BLaER1 (cell line): ENCODE data around the gene MZF1.
A peak's percentile ranks its signal among the peaks of the same experiment; 100 is the strongest.

Experiments
- H3K27ac ChIP-seq: shearing (Covaris generic); formaldehyde crosslinking; 2 replicates; pipeline ENCODE4 v1.8.1; 2022
- H3K27me3 ChIP-seq: shearing (Covaris generic); formaldehyde crosslinking; 2 replicates; pipeline ENCODE4 v1.8.1; 2022
- H3K36me3 ChIP-seq: shearing (Covaris generic); formaldehyde crosslinking; 2 replicates; pipeline ENCODE4 v1.8.1; 2022
- H3K4me1 ChIP-seq: shearing (Covaris generic); formaldehyde crosslinking; 2 replicates; pipeline ENCODE4 v1.8.1; 2022
- H3K4me2 ChIP-seq: shearing (Covaris generic); formaldehyde crosslinking; 2 replicates; pipeline ENCODE4 v1.8.1; 2022
- H3K4me3 ChIP-seq: shearing (Covaris generic); formaldehyde crosslinking; 2 replicates; pipeline ENCODE4 v1.8.1; 2022
- H3K9ac ChIP-seq: shearing (Covaris generic); formaldehyde crosslinking; 2 replicates; pipeline ENCODE4 v1.8.1; 2022
- H3K9me3 ChIP-seq: shearing (Covaris generic); formaldehyde crosslinking; 2 replicates; pipeline ENCODE4 v1.8.1; 2022
- H4K20me1 ChIP-seq: shearing (Covaris generic); formaldehyde crosslinking; 2 replicates; pipeline ENCODE4 v1.8.1; 2022
- Cebpa-rat ChIP-seq: shearing (Covaris generic); IDR thresholded peaks from 2 replicates; pipeline ENCODE4 v1.8.1; 2022

The MZF1 gene

DNA sequence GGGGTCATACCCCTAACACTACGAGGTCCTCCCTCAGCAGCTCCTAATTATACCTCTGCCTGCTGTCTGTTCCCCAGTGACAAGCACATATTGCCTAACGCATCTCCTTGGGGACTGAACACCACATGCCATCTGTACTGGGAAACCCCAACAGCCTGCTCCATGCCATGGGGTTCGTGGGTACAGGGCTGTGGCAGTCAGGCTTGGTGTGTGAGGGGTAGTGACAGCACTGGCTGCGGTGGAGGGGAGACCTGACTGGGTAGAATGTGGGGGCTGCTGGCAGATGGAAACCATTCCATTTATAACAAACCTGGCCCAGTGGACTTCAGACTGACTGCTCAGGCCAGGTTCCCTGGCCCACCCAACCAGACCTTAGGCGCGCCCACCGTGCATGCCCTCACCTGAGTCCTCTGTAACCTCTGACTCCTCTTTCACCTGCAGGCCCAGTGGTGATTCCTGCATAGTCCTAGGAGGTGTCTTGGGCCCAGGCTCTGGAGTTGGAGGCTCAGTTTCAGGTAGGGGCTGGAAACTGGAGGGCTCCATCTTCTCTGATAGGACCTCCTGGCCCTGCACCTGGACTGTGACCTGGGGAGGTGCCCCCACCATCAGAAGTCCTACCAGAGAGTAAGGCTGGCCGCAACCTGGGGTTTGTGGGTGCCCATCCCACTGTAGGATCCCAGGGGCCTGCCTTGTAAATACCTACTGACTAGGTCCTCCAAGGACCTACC lies 3.0 kb downstream of the MZF1 start:
- peak overlapping the region; percentile 100 for H3K4me2 ChIP-seq
- H3K27me3 ChIP-seq, result no peaks in the 10 kb centered on the region

GRCh38 chr19:58569191-58569942 lies 3.8 kb downstream of the MZF1 start:
- Histone ChIP-seq H3K4me2 (peak overlapping the region; percentile 100), H3K9me3 (no peaks in the 10 kb centered on the region), H3K27me3 (no peaks in the 10 kb centered on the region), H3K9ac (peak overlapping the region; percentile 92), H3K36me3 (peaks cover 31% of the 10 kb centered on the region), H3K27ac (peak overlapping the region; percentile 96), H3K4me3 (peak overlapping the region; percentile 82; the same call in 1 of the 2 replicates), H4K20me1 (no peaks in the 10 kb centered on the region), H3K4me1 (peaks cover 64% of the 10 kb centered on the region)
- no peak for TF ChIP-seq Cebpa-rat

More for the DNA sequence above, 3.0 kb downstream of the MZF1 start:
- Histone ChIP-seq H3K9ac (peak overlapping the region; percentile 92), H3K4me1 (peaks cover 65% of the 10 kb centered on the region), H3K9me3 (no peaks in the 10 kb centered on the region), H3K4me3 (peak overlapping the region; percentile 82), H3K27ac (peak overlapping the region; percentile 96), H4K20me1 (no peaks in the 10 kb centered on the region), H3K36me3 (peaks cover 29% of the 10 kb centered on the region)
- TF ChIP-seq Cebpa-rat, result peak; percentile 88

DNA sequence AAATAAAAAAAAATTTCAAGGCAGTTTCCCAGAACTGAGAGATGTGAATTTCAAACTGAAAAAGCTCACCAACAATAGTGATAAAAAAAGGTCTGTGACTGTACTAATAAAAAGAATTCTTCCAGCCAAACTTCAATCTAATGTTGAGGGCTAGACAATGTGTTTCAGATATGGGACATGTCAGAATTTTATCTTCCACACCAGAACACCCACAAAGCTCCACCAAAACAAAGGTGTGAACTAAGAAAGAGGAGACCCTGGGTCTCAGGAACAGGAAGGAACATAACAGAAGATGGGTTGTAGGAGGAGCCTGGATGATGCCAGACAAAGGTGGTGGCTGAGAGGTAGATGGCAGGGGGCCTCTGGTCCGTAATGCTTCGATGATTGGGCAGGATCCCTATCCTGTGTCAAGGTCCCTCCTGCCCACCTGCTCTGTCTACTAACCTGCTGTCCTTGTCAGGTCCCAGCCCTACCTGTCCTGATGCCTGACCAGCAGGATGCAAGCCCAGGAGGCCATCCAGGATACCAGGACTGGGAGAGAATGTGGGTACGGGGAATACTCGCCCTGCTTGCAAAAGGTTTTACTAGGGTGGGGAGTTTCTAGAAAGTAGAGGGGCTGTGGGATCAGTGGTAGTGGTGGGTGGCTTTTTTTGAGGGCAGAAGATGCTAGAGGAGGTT lies 4.5 kb downstream of the MZF1 start:
- peak overlapping the region; percentile 100 for H3K4me2 ChIP-seq
- TF ChIP-seq Cebpa-rat, result no peak
- no peaks in the 10 kb centered on the region for H3K27me3 ChIP-seq
- H3K4me1 ChIP-seq, result peaks cover 64% of the 10 kb centered on the region
- no peak overlapping the region for H3K4me3 ChIP-seq
- H3K36me3 ChIP-seq, result peaks cover 31% of the 10 kb centered on the region
- peak overlapping the region; percentile 96 for H3K27ac ChIP-seq
- 0 out of 2 replicates have a peak overlapping the region, but pooled peaks have one; percentile 40 for H3K9ac ChIP-seq
- H3K9me3 ChIP-seq, result no peaks in the 10 kb centered on the region
- H4K20me1 ChIP-seq, result no peaks in the 10 kb centered on the region

- Histone ChIP-seq H3K9me3 (no peaks in the 10 kb centered on the region), H3K4me3 (no peak overlapping the region), H3K27me3 (no peaks in the 10 kb centered on the region), H3K4me1 (peaks cover 74% of the 10 kb centered on the region), H4K20me1 (no peaks in the 10 kb centered on the region), H3K27ac (no peak overlapping the region), H3K9ac (no peak overlapping the region), H3K36me3 (peaks cover 31% of the 10 kb centered on the region), H3K4me2 (no peak overlapping the region)
- TF ChIP-seq Cebpa-rat, result no peak
Measured at GRCh38 chr19:58566989-58567388, 6.1 kb downstream of the MZF1 start.

DNA sequence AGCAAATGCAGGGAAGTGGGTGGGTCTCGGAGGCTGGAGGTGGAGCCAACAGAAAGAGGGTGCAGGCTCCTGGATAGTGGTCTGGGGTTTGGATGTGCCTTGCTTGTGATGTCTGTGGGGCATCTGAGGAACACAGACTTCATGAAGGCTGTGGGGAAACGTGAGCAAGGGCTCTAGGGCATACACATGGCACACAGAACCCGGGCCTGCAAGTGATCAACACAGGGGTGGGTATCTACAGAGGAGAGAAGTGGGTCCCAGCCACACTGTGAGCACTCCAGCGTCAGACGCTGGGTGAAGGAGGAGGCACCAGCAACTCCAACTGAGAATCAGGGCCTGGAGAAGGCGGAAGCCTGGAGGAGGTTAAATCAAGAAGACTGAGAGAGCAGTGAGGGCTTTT lies 9.3 kb downstream of the MZF1 start:
- H3K4me1 ChIP-seq, result peaks cover 70% of the 10 kb centered on the region
- peaks cover 26% of the 10 kb centered on the region for H3K36me3 ChIP-seq
- H3K4me2 ChIP-seq, result peak overlapping the region; percentile 89
- H3K27me3 ChIP-seq, result no peaks in the 10 kb centered on the region
- no peak for TF ChIP-seq Cebpa-rat
- H4K20me1 ChIP-seq, result no peaks in the 10 kb centered on the region
- peak overlapping the region; percentile 69 for H3K9ac ChIP-seq
- H3K4me3 ChIP-seq, result peak overlapping the region; percentile 63
- H3K27ac ChIP-seq, result peak overlapping the region; percentile 99
- H3K9me3 ChIP-seq, result no peaks in the 10 kb centered on the region

DNA sequence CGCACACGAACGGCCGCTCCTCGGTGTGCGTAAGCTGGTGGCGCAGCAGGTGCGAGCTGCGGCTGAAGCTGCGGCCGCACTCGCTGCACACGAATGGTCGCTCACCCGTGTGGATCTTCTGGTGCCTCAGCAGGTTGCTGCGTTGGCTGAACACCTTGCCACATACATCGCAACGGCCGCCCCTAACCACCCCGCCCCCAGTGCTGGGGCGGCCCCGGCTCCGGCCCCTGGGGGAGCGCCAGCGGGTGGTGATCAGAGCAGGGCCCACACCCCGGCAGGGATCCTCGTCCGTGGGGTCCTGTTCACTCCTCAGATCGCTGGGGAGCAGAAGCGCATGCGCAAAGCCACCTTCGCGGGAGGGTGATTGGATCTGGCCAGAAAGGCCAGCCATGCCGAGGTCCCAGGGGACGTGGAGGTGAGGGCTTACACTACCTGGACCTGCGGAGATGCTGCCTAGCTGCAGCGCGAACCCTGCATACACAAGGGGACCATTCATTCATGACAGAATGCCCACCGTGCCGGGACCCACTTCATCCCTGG lies 10.0 kb downstream of the MZF1 start:
- Histone ChIP-seq H3K4me2 (peak overlapping the region; percentile 89), H3K4me3 (peak overlapping the region; percentile 63), H3K27ac (peak overlapping the region; percentile 99), H4K20me1 (peaks cover under 1% of the 10 kb centered on the region; the same call in 1 of the 2 replicates), H3K9me3 (no peaks in the 10 kb centered on the region), H3K9ac (peak overlapping the region; percentile 69), H3K36me3 (peaks cover 21% of the 10 kb centered on the region), H3K27me3 (no peaks in the 10 kb centered on the region), H3K4me1 (peaks cover 63% of the 10 kb centered on the region)
- TF ChIP-seq Cebpa-rat, result no peak

- Histone ChIP-seq H3K27me3 (no peaks in the 10 kb centered on the region), H3K9me3 (no peaks in the 10 kb centered on the region), H4K20me1 (peaks cover 7% of the 10 kb centered on the region), H3K4me1 (peaks cover 60% of the 10 kb centered on the region), H3K4me3 (peak overlapping the region; percentile 63), H3K9ac (peak overlapping the region; percentile 69), H3K4me2 (peak overlapping the region; percentile 89), H3K36me3 (peaks cover 18% of the 10 kb centered on the region), H3K27ac (peak overlapping the region; percentile 99)
- no peak for TF ChIP-seq Cebpa-rat
Measured at GRCh38 chr19:58562122-58563033, 10.8 kb downstream of the MZF1 start.

DNA sequence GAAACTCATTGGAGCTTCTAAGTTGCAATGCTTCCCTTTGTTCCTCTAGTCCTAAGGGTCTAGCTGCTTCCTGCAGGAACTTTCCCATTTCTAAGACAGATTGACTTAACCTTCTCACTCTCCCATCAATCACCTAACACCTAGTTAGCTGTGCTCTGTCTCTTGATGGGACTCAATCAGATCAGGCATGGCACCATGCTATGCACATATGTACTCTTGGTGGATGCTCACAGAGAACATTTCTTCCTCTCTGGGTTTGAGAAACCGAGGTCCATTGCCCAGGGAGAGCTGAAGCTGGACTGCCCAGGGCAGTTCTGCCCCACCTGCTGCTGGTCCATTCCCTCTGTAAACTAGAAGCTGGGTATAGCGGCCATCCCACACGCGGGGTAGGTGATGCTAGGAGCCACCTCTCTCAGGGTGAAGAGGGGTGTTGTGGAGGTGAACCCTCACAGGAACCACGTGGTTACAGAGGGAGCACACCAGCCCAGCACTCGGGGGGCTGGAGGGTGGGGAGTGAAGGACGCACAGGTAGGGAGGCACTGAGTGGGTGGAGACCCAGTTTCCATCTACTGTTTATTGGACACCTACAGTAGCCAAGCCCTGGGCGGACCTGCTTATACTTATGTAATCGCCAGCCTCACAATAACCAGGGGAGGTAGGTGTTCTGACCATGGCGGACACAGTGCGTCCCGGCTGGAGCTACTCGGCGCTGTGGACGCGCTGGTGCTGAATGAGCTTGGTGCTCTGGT lies 11.6 kb downstream of the MZF1 start:
- peak overlapping the region; percentile 89 for H3K4me2 ChIP-seq
- H3K36me3 ChIP-seq, result peaks cover 17% of the 10 kb centered on the region
- H4K20me1 ChIP-seq, result peaks cover 15% of the 10 kb centered on the region
- no peak for TF ChIP-seq Cebpa-rat
- peaks cover 68% of the 10 kb centered on the region for H3K4me1 ChIP-seq
- peak overlapping the region; percentile 99 for H3K27ac ChIP-seq
- no peaks in the 10 kb centered on the region for H3K27me3 ChIP-seq
- no peaks in the 10 kb centered on the region for H3K9me3 ChIP-seq
- H3K4me3 ChIP-seq, result peak overlapping the region; percentile 63; the same call in 1 of the 2 replicates
- peak overlapping the region; percentile 69 for H3K9ac ChIP-seq
